ENCODE results near the gene AP1B1.

The AP1B1 gene

GRCh38 chr22:29341849-29342127 is 46.6 kb downstream of the AP1B1 start:
- DNase-seq (ENCODE audit: low read depth, low spot score) = no peak
- peaks cover 29% of the 10 kb centered on the region for H3K36me3 ChIP-seq (ENCODE audit: control insufficient read depth, insufficient read depth, low read length)
- no CpG with 5 or more reads among the region's 2 CpGs for WGBS (ENCODE audit: insufficient coverage, insufficient read length)
- no peaks in the 10 kb centered on the region for H3K27me3 ChIP-seq (ENCODE audit: control insufficient read depth, insufficient read depth, low read length)
- H3K9me3 ChIP-seq (ENCODE audit: control insufficient read depth, insufficient read depth, low read length) = no peaks in the 10 kb centered on the region
- H3K4me1 ChIP-seq (ENCODE audit: control insufficient read depth, insufficient read depth, low read length) = no peaks in the 10 kb centered on the region
- H3K4me3 ChIP-seq (ENCODE audit: low read length) = no peak overlapping the region
- no peak overlapping the region for H3K27ac ChIP-seq (ENCODE audit: low read length)

- WGBS (ENCODE audit: insufficient coverage, insufficient read length) = no CpG with 5 or more reads among the region's 25 CpGs
- Histone ChIP-seq H3K27me3 (ENCODE audit: control insufficient read depth, insufficient read depth, low read length) (no peaks in the 10 kb centered on the region), H3K4me3 (ENCODE audit: low read length) (no peak overlapping the region), H3K36me3 (ENCODE audit: control insufficient read depth, insufficient read depth, low read length) (peaks cover 30% of the 10 kb centered on the region), H3K27ac (ENCODE audit: low read length) (no peak overlapping the region), H3K4me1 (ENCODE audit: control insufficient read depth, insufficient read depth, low read length) (no peaks in the 10 kb centered on the region), H3K9me3 (ENCODE audit: control insufficient read depth, insufficient read depth, low read length) (no peaks in the 10 kb centered on the region)
- no peak for DNase-seq (ENCODE audit: low read depth, low spot score)
Observed at GRCh38 chr22:29341056-29341848, 47.1 kb downstream of the AP1B1 start.

- Histone ChIP-seq H3K27ac (ENCODE audit: low read length) (no peak overlapping the region), H3K36me3 (ENCODE audit: control insufficient read depth, insufficient read depth, low read length) (peaks cover 35% of the 10 kb centered on the region), H3K4me3 (ENCODE audit: low read length) (no peak overlapping the region), H3K27me3 (ENCODE audit: control insufficient read depth, insufficient read depth, low read length) (no peaks in the 10 kb centered on the region), H3K9me3 (ENCODE audit: control insufficient read depth, insufficient read depth, low read length) (no peaks in the 10 kb centered on the region), H3K4me1 (ENCODE audit: control insufficient read depth, insufficient read depth, low read length) (no peaks in the 10 kb centered on the region)
- no peak for DNase-seq (ENCODE audit: low read depth, low spot score)
- no CpG with 5 or more reads among the region's 8 CpGs for WGBS (ENCODE audit: insufficient coverage, insufficient read length)
Observed at GRCh38 chr22:29340566-29340965, 47.8 kb downstream of the AP1B1 start.

DNA sequence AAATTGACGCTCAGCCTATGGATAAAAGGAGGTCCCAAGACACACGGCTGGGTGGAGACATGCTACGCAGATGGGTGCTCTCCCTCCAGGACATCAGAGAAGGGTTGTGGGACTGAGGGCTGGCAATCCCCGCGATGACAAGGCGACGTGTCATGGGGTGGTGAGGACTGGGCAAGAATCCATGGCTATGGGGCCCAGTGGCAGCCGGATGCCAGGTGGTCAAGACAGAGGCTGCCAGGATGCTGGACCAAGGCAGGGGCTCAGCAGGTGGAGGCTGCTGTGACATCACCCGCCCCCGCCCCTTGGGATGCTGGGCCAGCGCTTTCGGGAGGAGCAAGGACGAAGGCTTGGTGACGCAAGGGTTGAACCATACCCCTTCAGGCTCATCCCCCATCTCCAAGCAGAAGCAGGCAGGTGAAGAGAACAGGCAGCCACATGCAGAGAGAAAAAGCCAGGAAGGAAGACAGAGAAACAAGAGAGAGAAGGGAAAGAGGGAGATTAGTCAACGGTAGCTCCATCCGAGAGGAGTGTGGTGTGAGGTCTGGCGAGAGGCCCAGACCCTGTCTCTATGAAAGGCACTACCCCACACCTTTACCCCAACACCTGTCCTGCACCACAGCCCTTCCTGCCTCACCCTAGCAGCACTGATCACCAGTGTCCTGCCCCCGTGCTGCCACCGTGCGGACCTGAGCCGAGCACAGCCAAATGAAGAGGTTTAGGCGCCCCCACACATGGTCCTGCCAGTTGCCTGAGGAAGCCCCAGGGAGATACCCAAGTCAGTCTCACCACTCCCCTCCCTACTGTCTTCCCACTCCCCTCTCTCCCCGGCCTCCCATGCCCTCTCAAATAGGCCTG is 48.8 kb downstream of the AP1B1 start:
- WGBS (ENCODE audit: insufficient coverage, insufficient read length) = no CpG with 5 or more reads among the region's 23 CpGs
- Histone ChIP-seq H3K27me3 (ENCODE audit: control insufficient read depth, insufficient read depth, low read length) (no peaks in the 10 kb centered on the region), H3K36me3 (ENCODE audit: control insufficient read depth, insufficient read depth, low read length) (peaks cover 38% of the 10 kb centered on the region), H3K4me3 (ENCODE audit: low read length) (no peak overlapping the region), H3K27ac (ENCODE audit: low read length) (no peak overlapping the region), H3K9me3 (ENCODE audit: control insufficient read depth, insufficient read depth, low read length) (no peaks in the 10 kb centered on the region), H3K4me1 (ENCODE audit: control insufficient read depth, insufficient read depth, low read length) (no peaks in the 10 kb centered on the region)
- no peak for DNase-seq (ENCODE audit: low read depth, low spot score)

- no peaks in the 10 kb centered on the region for H3K4me1 ChIP-seq (ENCODE audit: control insufficient read depth, insufficient read depth, low read length)
- WGBS (ENCODE audit: insufficient coverage, insufficient read length) = no CpG with 5 or more reads among the region's 6 CpGs
- no peak overlapping the region for H3K4me3 ChIP-seq (ENCODE audit: low read length)
- H3K36me3 ChIP-seq (ENCODE audit: control insufficient read depth, insufficient read depth, low read length) = peaks cover 38% of the 10 kb centered on the region
- H3K27me3 ChIP-seq (ENCODE audit: control insufficient read depth, insufficient read depth, low read length) = no peaks in the 10 kb centered on the region
- no peak for DNase-seq (ENCODE audit: low read depth, low spot score)
- H3K27ac ChIP-seq (ENCODE audit: low read length) = no peak overlapping the region
- no peaks in the 10 kb centered on the region for H3K9me3 ChIP-seq (ENCODE audit: control insufficient read depth, insufficient read depth, low read length)
Observed at GRCh38 chr22:29338398-29338797, 50.0 kb downstream of the AP1B1 start.

DNA sequence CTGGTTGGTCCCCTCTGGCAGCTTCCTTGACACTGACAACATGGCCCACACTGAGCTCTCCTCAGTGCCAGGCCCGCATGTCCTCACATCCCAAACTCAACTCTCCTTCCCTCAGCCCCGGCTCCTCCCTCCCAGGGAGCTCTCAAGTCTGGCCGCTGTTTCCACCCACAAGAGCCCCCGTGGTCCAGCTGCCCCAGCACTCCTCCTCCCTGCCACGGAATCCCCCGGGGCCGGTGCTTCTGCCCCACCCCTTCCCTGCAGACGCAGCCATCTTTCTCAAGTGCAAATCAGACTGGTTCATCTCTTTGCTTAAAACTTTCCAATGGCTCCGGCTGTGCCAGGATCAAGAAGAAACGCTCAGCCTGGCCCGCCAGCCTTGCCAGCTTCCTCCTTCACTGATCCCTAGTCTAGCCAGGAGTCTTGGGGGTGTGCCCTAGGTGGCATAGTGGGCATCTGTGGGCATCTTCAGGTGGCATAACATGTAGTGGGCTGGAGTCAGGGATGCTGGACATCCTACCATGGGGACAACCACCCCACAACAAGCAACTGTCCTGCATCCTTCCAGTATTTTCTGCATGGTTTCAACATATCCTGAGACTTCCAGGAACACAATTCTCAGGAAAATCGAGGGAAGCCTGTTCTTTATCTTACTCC is 50.6 kb downstream of the AP1B1 start:
- H3K27me3 ChIP-seq (ENCODE audit: control insufficient read depth, insufficient read depth, low read length) = no peaks in the 10 kb centered on the region
- DNase-seq (ENCODE audit: low read depth, low spot score) = no peak
- no peaks in the 10 kb centered on the region for H3K9me3 ChIP-seq (ENCODE audit: control insufficient read depth, insufficient read depth, low read length)
- no peak overlapping the region for H3K27ac ChIP-seq (ENCODE audit: low read length)
- no peak overlapping the region for H3K4me3 ChIP-seq (ENCODE audit: low read length)
- peaks cover 38% of the 10 kb centered on the region for H3K36me3 ChIP-seq (ENCODE audit: control insufficient read depth, insufficient read depth, low read length)
- H3K4me1 ChIP-seq (ENCODE audit: control insufficient read depth, insufficient read depth, low read length) = no peaks in the 10 kb centered on the region
- no CpG with 5 or more reads among the region's 12 CpGs for WGBS (ENCODE audit: insufficient coverage, insufficient read length)

DNA sequence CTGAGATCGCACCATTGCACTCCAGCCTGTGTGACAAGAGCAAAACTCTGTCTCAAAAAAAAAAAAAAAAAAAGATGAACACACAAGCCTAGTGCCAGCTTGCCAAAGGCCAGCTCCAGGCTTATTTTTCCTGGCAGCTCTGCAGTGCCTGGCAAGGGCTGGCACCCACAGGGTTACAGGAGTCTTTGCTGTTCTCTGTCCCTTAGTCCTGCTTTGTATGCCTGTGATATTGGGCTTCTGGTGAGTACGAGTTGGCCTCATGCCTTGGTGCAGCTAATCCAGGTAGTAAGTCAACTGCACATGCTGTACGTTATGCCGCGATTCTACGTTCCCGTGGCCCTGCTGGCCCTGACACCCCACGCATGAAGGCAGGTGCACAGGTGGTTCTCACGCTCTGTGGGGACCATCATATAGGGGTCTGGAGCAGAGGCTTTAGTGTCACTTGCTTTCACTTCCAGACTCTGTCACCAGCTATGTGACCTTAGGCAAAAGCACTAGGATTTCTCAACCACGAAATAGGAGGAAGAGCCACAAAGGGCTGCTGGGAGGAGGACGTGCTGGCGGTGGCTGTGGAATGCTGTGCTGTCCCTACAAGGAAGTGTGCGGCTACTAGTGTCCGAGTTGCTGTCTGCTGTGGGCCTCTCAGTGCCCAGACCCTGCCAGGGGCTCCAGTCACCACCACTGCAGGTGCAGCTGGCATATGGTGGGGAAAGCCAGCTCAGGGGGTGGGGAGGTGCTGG is 51.4 kb downstream of the AP1B1 start:
- no peaks in the 10 kb centered on the region for H3K27me3 ChIP-seq (ENCODE audit: control insufficient read depth, insufficient read depth, low read length)
- no peaks in the 10 kb centered on the region for H3K4me1 ChIP-seq (ENCODE audit: control insufficient read depth, insufficient read depth, low read length)
- no peaks in the 10 kb centered on the region for H3K9me3 ChIP-seq (ENCODE audit: control insufficient read depth, insufficient read depth, low read length)
- H3K27ac ChIP-seq (ENCODE audit: low read length) = no peak overlapping the region
- no peak overlapping the region for H3K4me3 ChIP-seq (ENCODE audit: low read length)
- DNase-seq (ENCODE audit: low read depth, low spot score) = no peak
- H3K36me3 ChIP-seq (ENCODE audit: control insufficient read depth, insufficient read depth, low read length) = peaks cover 29% of the 10 kb centered on the region
- WGBS (ENCODE audit: insufficient coverage, insufficient read length) = no CpG with 5 or more reads among the region's 14 CpGs

DNA sequence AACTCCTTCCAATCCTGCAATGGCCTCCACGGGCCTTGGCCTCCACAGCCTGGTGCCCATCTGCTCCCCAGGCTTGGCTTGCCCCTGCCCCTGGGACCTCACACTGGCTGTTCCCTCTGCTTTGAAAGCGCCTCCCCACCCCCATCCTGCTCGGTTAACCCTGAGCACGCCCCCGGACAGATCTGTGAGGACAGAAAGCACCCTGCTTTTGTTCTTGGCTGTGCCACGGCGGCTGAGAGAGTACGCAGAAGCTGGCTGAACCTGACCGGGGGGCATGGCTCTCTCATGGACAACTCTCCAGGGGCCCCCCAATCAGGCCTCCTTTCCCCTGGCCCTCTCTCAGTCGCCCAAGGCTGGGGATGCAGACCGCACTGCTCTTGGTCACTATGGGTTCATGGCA is 52.7 kb downstream of the AP1B1 start:
- no peak overlapping the region for H3K27ac ChIP-seq (ENCODE audit: low read length)
- no CpG with 5 or more reads among the region's 11 CpGs for WGBS (ENCODE audit: insufficient coverage, insufficient read length)
- H3K36me3 ChIP-seq (ENCODE audit: control insufficient read depth, insufficient read depth, low read length) = peaks cover 20% of the 10 kb centered on the region
- DNase-seq (ENCODE audit: low read depth, low spot score) = no peak
- no peaks in the 10 kb centered on the region for H3K9me3 ChIP-seq (ENCODE audit: control insufficient read depth, insufficient read depth, low read length)
- H3K27me3 ChIP-seq (ENCODE audit: control insufficient read depth, insufficient read depth, low read length) = no peaks in the 10 kb centered on the region
- no peaks in the 10 kb centered on the region for H3K4me1 ChIP-seq (ENCODE audit: control insufficient read depth, insufficient read depth, low read length)
- no peak overlapping the region for H3K4me3 ChIP-seq (ENCODE audit: low read length)

DNA sequence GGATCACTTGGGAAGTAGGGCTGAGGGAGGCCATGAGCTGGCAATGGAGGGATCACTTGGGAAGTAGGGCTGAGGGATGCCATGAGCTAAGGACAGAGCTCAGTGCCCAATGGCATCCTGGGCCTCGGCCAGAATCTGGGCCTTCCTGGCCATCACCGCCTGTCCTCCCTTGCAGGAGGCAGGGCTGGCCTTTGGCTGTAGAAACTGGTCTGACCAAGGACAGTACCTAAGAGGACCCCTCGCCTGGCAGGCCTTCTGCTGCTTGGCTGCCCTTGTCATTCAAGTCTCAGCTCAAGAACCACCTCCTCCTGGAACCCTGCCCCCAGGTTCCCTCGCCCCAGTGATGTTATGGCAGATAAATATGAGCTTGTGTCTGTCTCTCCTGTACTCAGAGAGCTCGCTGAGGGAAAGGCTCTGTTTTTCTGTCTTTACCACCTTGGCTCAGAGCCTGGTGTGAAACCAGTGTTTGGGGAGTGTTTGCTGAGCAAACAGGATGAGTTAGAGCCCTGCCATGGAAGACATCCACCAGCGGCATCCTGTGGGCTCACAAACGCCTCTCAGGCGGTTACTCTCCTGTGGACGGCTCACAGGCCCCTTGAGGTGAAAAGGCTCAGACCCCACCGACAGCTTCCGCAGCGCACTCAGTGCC is 53.5 kb downstream of the AP1B1 start:
- DNase-seq (ENCODE audit: low read depth, low spot score) = no peak
- peaks cover 19% of the 10 kb centered on the region for H3K36me3 ChIP-seq (ENCODE audit: control insufficient read depth, insufficient read depth, low read length)
- H3K27ac ChIP-seq (ENCODE audit: low read length) = no peak overlapping the region
- H3K4me3 ChIP-seq (ENCODE audit: low read length) = no peak overlapping the region
- H3K27me3 ChIP-seq (ENCODE audit: control insufficient read depth, insufficient read depth, low read length) = no peaks in the 10 kb centered on the region
- H3K9me3 ChIP-seq (ENCODE audit: control insufficient read depth, insufficient read depth, low read length) = no peaks in the 10 kb centered on the region
- no CpG with 5 or more reads among the region's 12 CpGs for WGBS (ENCODE audit: insufficient coverage, insufficient read length)
- no peaks in the 10 kb centered on the region for H3K4me1 ChIP-seq (ENCODE audit: control insufficient read depth, insufficient read depth, low read length)

DNA sequence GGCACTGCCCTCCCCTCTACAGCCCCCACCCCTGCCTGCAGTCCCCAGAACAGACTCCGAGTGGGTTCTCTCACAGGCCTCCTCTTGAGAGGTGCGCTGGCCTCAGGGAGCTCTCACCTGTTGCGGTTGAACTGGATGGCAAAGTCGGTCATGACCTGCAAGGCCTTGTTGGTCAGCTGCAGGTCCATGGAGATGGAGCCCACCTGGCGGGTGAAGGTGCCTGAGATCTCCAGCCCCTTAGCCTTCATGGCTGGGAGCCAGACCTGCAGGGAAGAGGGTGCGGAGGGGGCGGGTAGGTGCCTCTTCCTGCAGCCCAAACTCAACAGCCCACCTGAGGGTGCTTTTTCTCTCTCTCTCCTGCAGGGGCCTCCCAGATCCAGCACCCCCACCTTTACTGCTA is 54.2 kb downstream of the AP1B1 start:
- peaks cover 26% of the 10 kb centered on the region for H3K36me3 ChIP-seq (ENCODE audit: control insufficient read depth, insufficient read depth, low read length)

More for the DNA sequence above, 54.2 kb downstream of the AP1B1 start:
- no peaks in the 10 kb centered on the region for H3K27me3 ChIP-seq (ENCODE audit: control insufficient read depth, insufficient read depth, low read length)
- no peak for DNase-seq (ENCODE audit: low read depth, low spot score)
- H3K9me3 ChIP-seq (ENCODE audit: control insufficient read depth, insufficient read depth, low read length) = no peaks in the 10 kb centered on the region
- H3K4me1 ChIP-seq (ENCODE audit: control insufficient read depth, insufficient read depth, low read length) = no peaks in the 10 kb centered on the region
- H3K4me3 ChIP-seq (ENCODE audit: low read length) = no peak overlapping the region
- no peak overlapping the region for H3K27ac ChIP-seq (ENCODE audit: low read length)
- no CpG with 5 or more reads among the region's 7 CpGs for WGBS (ENCODE audit: insufficient coverage, insufficient read length)
